GM06990 (cell line): ENCODE data around the gene DNAH7.

Source experiments
- DNase-seq: peaks from one replicate; pipeline ENCODE4 v3.0.0-alpha.2; 2011; ENCODE audit not compliant: insufficient read length; ENCODE audit errors: extremely low read depth
- H3K27me3 ChIP-seq: replicated peaks from 2 replicates; pipeline ENCODE4 v1.6.0; 2011; ENCODE audit warnings: low read length; ENCODE audit not compliant: control insufficient read depth, insufficient read depth
- H3K36me3 ChIP-seq: 2 replicates; pipeline ENCODE4 v1.5.1; 2011; ENCODE audit warnings: low read length; ENCODE audit not compliant: control insufficient read depth, insufficient read depth
- H3K4me3 ChIP-seq: replicated peaks from 2 replicates; pipeline ENCODE4 v1.5.1; 2011; ENCODE audit warnings: low read depth, mild to moderate bottlenecking, control low read depth, low read length
- CTCF ChIP-seq: IDR thresholded peaks from 2 replicates; pipeline ENCODE4 v1.5.1; 2011; ENCODE audit warnings: low read length, control low read depth, mild to moderate bottlenecking, inconsistent platforms; ENCODE audit not compliant: insufficient read depth, poor library complexity, severe bottlenecking

Gene DNAH7

GRCh38 chr2:196066291-196067087 is 2.1 kb downstream of the DNAH7 start:
- Histone ChIP-seq H3K4me3 (no peak overlapping the region), H3K36me3 (no peaks in the 10 kb centered on the region), H3K27me3 (no peaks in the 10 kb centered on the region; the same call in none of the 2 replicates)
- TF ChIP-seq CTCF: peak; percentile 49
- DNase-seq: no peak

GRCh38 chr2:196063773-196064172 is 4.9 kb downstream of the DNAH7 start:
- Histone ChIP-seq H3K4me3 (no peak overlapping the region), H3K27me3 (no peaks in the 10 kb centered on the region; the same call in 1 of the 2 replicates), H3K36me3 (no peaks in the 10 kb centered on the region)
- DNase-seq: no peak
- TF ChIP-seq CTCF: no peak

GRCh38 chr2:196059491-196059960 is 9.1 kb downstream of the DNAH7 start:
- TF ChIP-seq CTCF: no peak
- no peaks in the 10 kb centered on the region for H3K36me3 ChIP-seq
- H3K4me3 ChIP-seq: no peak overlapping the region
- no peak for DNase-seq
- no peaks in the 10 kb centered on the region; the same call in 1 of the 2 replicates for H3K27me3 ChIP-seq

GRCh38 chr2:196054631-196055030 is 14.0 kb downstream of the DNAH7 start:
- Histone ChIP-seq H3K4me3 (no peak overlapping the region), H3K36me3 (no peaks in the 10 kb centered on the region), H3K27me3 (no peaks in the 10 kb centered on the region)
- no peak for DNase-seq
- TF ChIP-seq CTCF: no peak

- TF ChIP-seq CTCF: no peak
- peak; percentile 22 for DNase-seq
- no peaks in the 10 kb centered on the region for H3K27me3 ChIP-seq
- no peaks in the 10 kb centered on the region for H3K36me3 ChIP-seq
- H3K4me3 ChIP-seq: no peak overlapping the region
These were observed 22.3 kb downstream of the DNAH7 start for GRCh38 chr2:196046123-196046917.
